C4-2B (cell line): Measurements from ENCODE around the gene CFAP65.

Experiments
- ZFX ChIP-seq: fragments of 450-650 bp; IDR thresholded peaks from 2 replicates; pipeline ENCODE4 v1.6.1; 2017
- TF ChIP-seq, protein P1 (sequence below): fragments of 450-650 bp; conservative IDR thresholded peaks from 2 replicates; pipeline ENCODE4 v1.5.1; 2017; ENCODE audit warnings: mild to moderate bottlenecking

DNA sequence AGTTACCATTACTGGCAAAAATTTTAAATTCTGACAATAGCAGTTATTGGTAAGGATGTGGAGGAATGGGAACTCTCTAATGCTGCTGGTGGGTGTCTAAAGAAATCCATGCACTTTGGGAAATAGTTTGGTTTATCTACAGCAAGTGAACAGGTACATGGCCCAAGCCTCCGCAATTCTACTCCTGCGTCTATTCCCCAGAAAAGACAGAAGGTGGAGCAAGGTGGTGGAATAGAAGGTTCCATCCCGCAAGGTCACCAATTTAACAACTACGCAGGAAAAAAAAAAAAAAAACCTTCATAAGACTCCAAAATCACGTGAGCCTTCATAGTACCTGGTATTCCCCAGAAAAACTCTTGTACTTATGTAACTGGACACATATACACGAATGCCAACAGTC lies 6.5 kb downstream of the CFAP65 start:
- TF ChIP-seq, protein P1, sequence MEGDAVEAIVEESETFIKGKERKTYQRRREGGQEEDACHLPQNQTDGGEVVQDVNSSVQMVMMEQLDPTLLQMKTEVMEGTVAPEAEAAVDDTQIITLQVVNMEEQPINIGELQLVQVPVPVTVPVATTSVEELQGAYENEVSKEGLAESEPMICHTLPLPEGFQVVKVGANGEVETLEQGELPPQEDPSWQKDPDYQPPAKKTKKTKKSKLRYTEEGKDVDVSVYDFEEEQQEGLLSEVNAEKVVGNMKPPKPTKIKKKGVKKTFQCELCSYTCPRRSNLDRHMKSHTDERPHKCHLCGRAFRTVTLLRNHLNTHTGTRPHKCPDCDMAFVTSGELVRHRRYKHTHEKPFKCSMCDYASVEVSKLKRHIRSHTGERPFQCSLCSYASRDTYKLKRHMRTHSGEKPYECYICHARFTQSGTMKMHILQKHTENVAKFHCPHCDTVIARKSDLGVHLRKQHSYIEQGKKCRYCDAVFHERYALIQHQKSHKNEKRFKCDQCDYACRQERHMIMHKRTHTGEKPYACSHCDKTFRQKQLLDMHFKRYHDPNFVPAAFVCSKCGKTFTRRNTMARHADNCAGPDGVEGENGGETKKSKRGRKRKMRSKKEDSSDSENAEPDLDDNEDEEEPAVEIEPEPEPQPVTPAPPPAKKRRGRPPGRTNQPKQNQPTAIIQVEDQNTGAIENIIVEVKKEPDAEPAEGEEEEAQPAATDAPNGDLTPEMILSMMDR, result no peak; the same call in 1 of the 2 replicates
- no peak for TF ChIP-seq ZFX
